Heart right ventricle (tissue), 16 donors: ENCODE measurements around the gene PWWP2B. TPM values are rescaled to one million over a fixed set of nuclear protein-coding genes. Genes with fewer than 3 reads are reported as not detected.

Experiments
- ATAC-seq, 8 donors: fragments of 200-7000 bp; cut with Tn5 transposase; one replicate each; pipeline ENCODE4 v1.9.1; 2020; ENCODE audit warnings: mild to moderate bottlenecking in 8 of 8, moderate library complexity in 8 of 8, moderate number of reproducible peaks in 1 of 8
- DNase-seq, 2 donors: peaks; one replicate each; pipeline ENCODE4 v3.0.0-alpha.2; 2020
- H3K27ac ChIP-seq, 10 donors: fragments of 200-600 bp; sonication (generic) in 2 of 10; one replicate each; pipeline versions ENCODE4 v1.5.0 to v1.8.0; 2020 to 2022; ENCODE audit warnings: mild to moderate bottlenecking in 3 of 10
- H3K27me3 ChIP-seq, 7 donors: fragments of 200-600 bp; one replicate each; pipeline ENCODE4 v1.8.0; 2021 to 2022; ENCODE audit warnings: mild to moderate bottlenecking in 2 of 7
- H3K36me3 ChIP-seq, 9 donors: fragments of 200-600 bp; sonication (generic) in 1 of 9; one replicate each; pipeline versions ENCODE4 v1.5.0 to v1.8.0; 2020 to 2022; ENCODE audit warnings: mild to moderate bottlenecking in 2 of 9
- H3K4me1 ChIP-seq, 9 donors: fragments of 200-600 bp; sonication (generic) in 1 of 9; one replicate each; pipeline versions ENCODE4 v1.5.0 to v1.8.0; 2020 to 2022; ENCODE audit warnings: mild to moderate bottlenecking in 4 of 9
- H3K4me3 ChIP-seq, 10 donors: fragments of 200-600 bp; sonication (generic) in 2 of 10; one replicate each; pipeline versions ENCODE4 v1.5.0 to v1.8.0; 2020 to 2022; ENCODE audit warnings: mild to moderate bottlenecking in 7 of 10, moderate library complexity in 2 of 10
- H3K9me3 ChIP-seq, 11 donors: fragments of 200-600 bp in 10 of 11; sonication (generic) in 2 of 11; one replicate each; pipeline versions ENCODE4 v1.5.0 to v1.8.0; 2013 to 2022; ENCODE audit warnings: mild to moderate bottlenecking in 2 of 11, control low read depth in 1 of 11, moderate library complexity in 1 of 11
- CTCF ChIP-seq, 9 donors: fragments of 200-600 bp; sonication (generic) in 2 of 9; IDR thresholded peaks; one replicate each; pipeline versions ENCODE4 v1.5.0 to v1.8.0; 2021 to 2022; ENCODE audit warnings: antibody characterized with exemption in 9 of 9, mild to moderate bottlenecking in 5 of 9, moderate library complexity in 1 of 9
- WGBS, 2 donors: extraction: QIAGEN DNeasy Blood & Tissue Kit; methylation state at CpG; one replicate each; pipeline ENCODE4 v1.1.7; 2013; ENCODE audit warnings: inconsistent platforms in 1 of 2; 5-methylcytosine and 5-hydroxymethylcytosine counted together
- intact Hi-C, 10 donors: fragments of 100-400 bp; cut with DNase I; formaldehyde crosslinking; loops; one replicate each; pipeline versions ENCODE4 v1.11.1 to v1.14.2; 2022
- polyA plus RNA-seq, 2 donors: library from polyadenylated mRNA; stranded (reverse); fragments of 200-250 nt; gene quantifications; one replicate each; pipeline ENCODE4 v1.2.3, GENCODE V29; 2013
- total RNA-seq, 10 donors: library from RNA; stranded (reverse); fragmentation: NEBNext Ultra II Directional in 3 of 10; extraction: Animal tissue kit (Norgen Biotek cat#: 25700) in 3 of 10; gene quantifications; one replicate each; pipeline versions ENCODE4 v1.2.1 to v1.2.4, GENCODE V29; 2021 to 2023
- donor health status: Arrhythmogenic right ventricular cardiomyopathy.
- donor health status: ischemic (EF 13 %, LVEDD 7.1; RV severe dilation, severe dysfunction).
- donor health status: healthy with polysubstance abuse.
- donor health status: DM: no; HTN: yes; CAD: no.
- donor health status: DM: no; HTN: no; CAD: no.
- donor health status: ischemic (EF 25% LVEDD 6.9; RV normal size, moderate dysfunction).
- donor health status: ischemic (EF 25% LVEDD 5.7; RV mildly dilated, moderate dysfunction).
- donor health status: healthy.
- donor health status: DM: yes; HTN: yes; CAD: no.
- donor health status: Ischemic cardiomyopathy.
- donor health status: ischemic (EF 35%, LVEDD 5.7; RV mildly dilated, moderate dysfunction).
- donor health status: nonischemic (EF 11% LVEDD 7.7; RV severe dilation, severe dysfunction).
- donor health status: DM: yes; HTN: yes; CAD: no.
- donor health status: PGD.
- donor health status: ischemic (EF 29% LVEDD 5.4; RV normal size, mild dysfunction).
- donor health status: nonischemic (EF 23%, LVEDD 6.1; RV moderate dilation, normal function).

Gene PWWP2B
- total and polyA plus RNA-seq, 12 donors, result 11.1 to 21.3 (median 15.0) TPM

GRCh38 chr10:132461683-132462231 is 64.8 kb downstream of the PWWP2B start:
- Histone ChIP-seq H3K27me3 (peaks cover 0 to 9% (median 6%) of the 10 kb centered on the region in 7 donors), H3K4me3 (no peak overlapping the region), H3K9me3 (no peaks in the 10 kb centered on the region), H3K4me1 (peaks cover 27 to 71% (median 57%) of the 10 kb centered on the region in 9 donors), H3K27ac (no peak overlapping the region), H3K36me3 (no peaks in the 10 kb centered on the region)
- intact Hi-C loops, result loop anchor here in 9 of 10 donors (1.0 to 10.0 kb wide), 8 partner anchors 46 to 176 kb away; partner anchors contain the start of gene INPP5A (in 4 of the 9)
- ATAC-seq (no peak), DNase-seq (no peak)
- WGBS, 2 donors, result 55 to 57% methylated on average over 19 of the region's 19 CpGs
- TF ChIP-seq CTCF (IDR thresholded peaks at IDR 0.05), result no peak

- DNase-seq (no peak), ATAC-seq (no peak)
- H3K9me3 ChIP-seq, result no peaks in the 10 kb centered on the region
- peaks cover 0 to 7% (median 4%) of the 10 kb centered on the region in 7 donors for H3K27me3 ChIP-seq
- H3K36me3 ChIP-seq, result no peaks in the 10 kb centered on the region
- WGBS, 2 donors, result 90 to 94% methylated on average over 34 to 35 of the region's 35 CpGs
- H3K4me1 ChIP-seq, result peaks cover 27 to 78% (median 63%) of the 10 kb centered on the region in 9 donors
- peak overlapping the region in 7 of 10 donors; percentile 89 to 96 (median 93) for H3K27ac ChIP-seq
- TF ChIP-seq CTCF (IDR thresholded peaks at IDR 0.05), result no peak
- intact Hi-C loops, result loop anchor here in 9 of 10 donors (1.0 to 10.0 kb wide), 8 partner anchors 45 to 175 kb away; partner anchors contain the start of gene INPP5A (in 4 of the 9)
- no peak overlapping the region for H3K4me3 ChIP-seq
These were observed 65.7 kb downstream of the PWWP2B start for GRCh38 chr10:132462463-132463332.

- peak overlapping the region in 2 of 10 donors; percentile 10 to 15 for H3K4me3 ChIP-seq
- no peaks in the 10 kb centered on the region for H3K9me3 ChIP-seq
- WGBS, 2 donors, result 72 to 79% methylated on average over 30 of the region's 30 CpGs
- peaks cover 23 to 76% (median 62%) of the 10 kb centered on the region in 9 donors for H3K4me1 ChIP-seq
- DNase-seq, result no peak
- peak in 7 of 8 donors; percentile 0 to 42 (median 23) for ATAC-seq
- no peaks in the 10 kb centered on the region for H3K27me3 ChIP-seq
- intact Hi-C loops, result loop anchor here in 9 of 10 donors (1.0 to 10.0 kb wide), 11 partner anchors 44 to 169 kb away; partner anchors contain the start of gene INPP5A (in 6 of the 9)
- H3K36me3 ChIP-seq, result no peaks in the 10 kb centered on the region
- peak in 7 of 9 donors; percentile 9 to 48 (median 26) for TF ChIP-seq CTCF (IDR thresholded peaks at IDR 0.05)
- peak overlapping the region; percentile 84 to 99 (median 94) for H3K27ac ChIP-seq
These were observed 66.6 kb downstream of the PWWP2B start for GRCh38 chr10:132463333-132464255.
